Stimulated activated CD8-positive, alpha-beta memory T cell treated with anti-CD3 and anti-CD28 coated beads, Interleukin-12 subunit alpha, Interleukin-12 subunit beta, amount 100 ng/mL, for 24 hours (primary cell): Measurements from ENCODE around the gene NFATC2.

Source experiments
- DNase-seq: peaks from one replicate; pipeline ENCODE4 v3.0.0-alpha.2; 2020; ENCODE audit errors: extremely low read depth

Gene NFATC2

DNA sequence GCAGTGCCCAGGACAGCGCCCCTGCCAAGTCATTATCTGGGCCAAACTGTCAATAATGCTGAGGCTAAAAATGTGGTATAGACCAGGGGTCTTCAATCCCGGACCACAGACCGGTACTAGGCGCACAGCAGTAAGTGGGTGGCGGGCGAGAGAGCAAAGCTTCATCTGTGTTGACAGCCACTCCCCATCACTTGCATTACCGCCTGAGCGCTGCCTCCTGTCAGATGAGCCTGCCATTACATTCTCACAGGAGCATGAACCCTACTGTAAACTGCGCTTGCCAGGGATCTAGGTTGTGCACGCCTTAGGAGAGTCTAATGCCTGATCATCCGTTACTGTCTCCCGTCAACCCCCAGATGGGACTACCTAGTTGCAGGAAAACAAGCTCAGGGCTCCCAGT lies 91.0 kb downstream of the NFATC2 start:
- no peak for DNase-seq

GRCh38 chr20:51450984-51451383 lies 91.5 kb downstream of the NFATC2 start:
- no peak for DNase-seq

GRCh38 chr20:51450221-51450712 lies 92.3 kb downstream of the NFATC2 start:
- no peak for DNase-seq

- DNase-seq = no peak
These were observed 92.9 kb downstream of the NFATC2 start for GRCh38 chr20:51449498-51450220.

- DNase-seq = no peak
These were observed 94.8 kb downstream of the NFATC2 start for GRCh38 chr20:51447765-51448148.

- DNase-seq = no peak
These were observed 95.3 kb downstream of the NFATC2 start for GRCh38 chr20:51447097-51447764.

- DNase-seq = no peak
These were observed 95.9 kb downstream of the NFATC2 start for GRCh38 chr20:51446656-51447055.

- DNase-seq = no peak
These were observed 96.3 kb downstream of the NFATC2 start for GRCh38 chr20:51446230-51446629.

GRCh38 chr20:51445591-51445990 lies 96.9 kb downstream of the NFATC2 start:
- no peak for DNase-seq

DNA sequence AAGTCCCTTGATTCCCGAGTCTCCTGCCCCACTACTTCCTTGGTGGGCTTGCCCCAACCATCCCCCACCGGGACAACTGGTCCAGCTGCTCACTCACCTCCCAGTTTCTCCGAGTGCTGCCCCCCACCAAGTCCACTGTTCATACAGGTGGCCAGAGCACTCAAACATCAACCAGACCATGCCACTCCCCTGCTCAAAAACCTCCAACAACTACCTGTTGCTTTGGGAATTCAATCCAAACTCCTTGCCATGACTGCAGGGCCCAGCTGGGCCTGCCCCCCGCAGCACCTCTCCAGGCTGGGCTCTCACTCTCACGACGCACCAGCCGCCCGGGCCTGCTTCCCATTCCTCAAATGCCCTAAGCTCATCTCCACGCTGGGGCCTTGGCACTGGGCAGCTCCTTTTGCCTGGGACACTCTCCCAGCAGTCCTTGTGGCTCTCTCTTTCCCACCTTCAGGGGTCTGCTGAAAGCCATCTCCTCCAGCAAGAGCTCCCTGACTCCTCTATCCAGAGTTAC lies 97.5 kb downstream of the NFATC2 start:
- no peak for DNase-seq

DNA sequence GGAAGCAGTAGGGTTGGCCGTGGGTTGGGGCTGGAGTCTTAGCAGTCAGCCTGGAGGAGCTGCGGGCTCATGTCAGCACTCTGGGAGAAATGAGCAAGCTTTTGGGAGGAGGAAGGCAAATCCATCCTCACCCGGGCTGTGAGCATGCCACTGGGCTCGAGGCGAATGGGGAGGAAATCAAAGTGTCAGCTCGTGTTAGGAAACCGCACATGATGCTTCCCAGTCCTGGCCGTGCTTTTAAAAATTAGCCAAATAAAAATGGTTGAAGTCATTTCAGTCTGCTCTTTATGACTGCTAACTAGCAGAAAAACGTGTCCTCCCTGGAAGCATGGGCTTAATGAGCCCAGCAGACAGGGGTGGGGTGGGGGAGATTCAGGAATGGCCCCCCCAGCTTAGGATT lies 98.1 kb downstream of the NFATC2 start:
- no peak for DNase-seq

- DNase-seq = no peak
These were observed 99.9 kb downstream of the NFATC2 start for GRCh38 chr20:51442602-51443001.

- no peak for DNase-seq
These were observed 101.9 kb downstream of the NFATC2 start for GRCh38 chr20:51440589-51440988.

GRCh38 chr20:51439160-51439689 lies 103.3 kb downstream of the NFATC2 start:
- DNase-seq = no peak

GRCh38 chr20:51438136-51438535 lies 104.4 kb downstream of the NFATC2 start:
- DNase-seq = no peak

DNA sequence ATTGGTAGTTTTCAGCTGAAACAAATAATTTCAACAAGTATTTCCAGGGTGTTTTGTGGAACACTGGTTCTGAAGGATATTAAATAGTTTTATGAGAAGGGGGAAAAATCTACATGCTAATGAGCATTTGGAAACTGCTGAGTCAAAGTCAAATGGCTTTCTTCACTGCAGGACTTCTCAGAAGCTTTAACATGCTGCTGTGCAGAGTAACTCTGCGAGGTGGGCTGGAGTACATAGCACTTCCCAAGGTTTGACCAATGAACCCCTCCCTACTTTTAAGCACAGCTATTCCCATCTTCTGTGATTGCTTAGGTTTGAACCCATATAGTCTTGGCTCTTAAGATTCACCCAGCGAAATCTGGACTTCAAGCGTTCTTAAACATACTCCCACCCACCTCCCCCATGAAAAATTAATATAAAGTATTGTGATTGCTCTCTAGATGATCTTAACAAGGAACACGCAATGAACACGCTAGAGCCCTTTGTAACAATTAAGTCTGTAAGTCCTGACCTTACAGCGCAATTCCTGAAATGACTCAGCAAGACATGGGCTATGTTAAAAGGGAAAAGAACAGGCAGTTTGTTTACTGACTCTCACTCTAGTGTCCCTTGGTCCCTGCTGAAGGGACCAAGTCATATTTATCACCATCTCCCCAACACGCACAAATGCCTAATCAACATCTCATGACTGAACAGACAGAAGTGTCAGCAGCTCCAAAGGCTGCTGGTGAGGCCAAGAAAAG lies 105.2 kb downstream of the NFATC2 start:
- DNase-seq = no peak

DNA sequence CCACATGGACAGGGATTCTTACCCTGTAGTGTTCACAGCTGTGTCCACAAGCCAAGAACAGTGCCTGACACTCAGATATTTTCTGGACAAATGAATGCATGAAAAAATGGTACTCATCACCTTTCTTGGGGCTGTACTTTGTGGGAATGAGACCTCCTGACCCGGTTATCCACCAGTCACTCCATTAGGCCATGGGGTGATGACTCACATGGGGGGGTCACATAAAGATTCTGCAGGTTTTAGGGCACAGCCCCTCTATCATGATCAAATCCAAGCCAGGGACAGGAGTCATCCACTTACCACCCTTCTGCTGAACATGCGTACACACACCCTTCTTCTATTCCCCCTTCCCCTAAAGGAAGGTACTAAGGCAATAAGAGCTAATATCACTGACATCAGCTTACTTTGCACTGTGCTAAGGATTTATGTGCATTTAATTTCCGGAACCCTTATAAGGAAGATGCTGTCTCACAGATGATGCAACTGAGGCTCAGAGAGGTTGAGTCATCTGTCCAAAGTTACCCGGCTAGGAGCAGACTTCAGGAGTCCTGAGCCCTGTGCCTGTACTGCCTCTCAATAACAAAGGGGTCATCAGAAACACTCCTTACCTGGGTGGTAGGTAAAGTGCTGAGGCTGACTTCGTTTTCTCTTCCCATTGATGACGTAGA lies 107.8 kb downstream of the NFATC2 start:
- DNase-seq = no peak

- no peak for DNase-seq
These were observed 108.5 kb downstream of the NFATC2 start for GRCh38 chr20:51434026-51434425.

DNA sequence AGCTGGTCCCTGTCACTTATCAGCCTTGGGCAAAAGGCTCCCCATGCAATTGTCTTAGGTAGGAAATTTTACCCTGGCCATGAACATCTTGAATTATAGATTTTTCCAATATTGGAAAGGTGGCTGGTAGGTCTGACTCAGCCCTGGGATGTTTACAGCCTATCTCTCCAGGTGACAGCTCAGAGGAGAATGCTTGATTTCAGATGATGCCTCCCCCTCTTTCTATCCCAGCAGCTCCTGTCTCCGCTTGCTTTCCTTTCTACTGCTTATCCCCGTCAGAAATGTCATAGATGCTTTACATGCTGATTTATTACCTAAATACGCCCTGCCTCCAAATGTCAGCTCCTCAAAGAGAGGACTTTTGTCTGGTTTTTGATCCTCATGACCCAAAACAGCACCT lies 109.6 kb downstream of the NFATC2 start:
- DNase-seq = no peak

- DNase-seq = no peak
These were observed 110.2 kb downstream of the NFATC2 start for GRCh38 chr20:51432251-51432784.

- no peak for DNase-seq
These were observed 111.2 kb downstream of the NFATC2 start for GRCh38 chr20:51431321-51431720.
